Esophagus muscularis mucosa (tissue), 4 donors: Measurements from ENCODE around the gene NAV1. TPM values are rescaled to one million over a fixed set of nuclear protein-coding genes. Genes with fewer than 3 reads are reported as not detected.

Experiments
- DNase-seq: peaks from one replicate; pipeline ENCODE4 v3.0.0-alpha.2; 2017; ENCODE audit errors: extremely low spot score
- H3K27ac ChIP-seq, 4 donors: fragments of 200-600 bp; sonication (generic); replicated peaks in 1 of 4; 1 replicate in 3 of 4; 2 replicates in 1 of 4; pipeline ENCODE4 v1.5.1; 2016 to 2019; ENCODE audit warnings: mild to moderate bottlenecking in 1 of 4
- H3K27me3 ChIP-seq, 4 donors: fragments of 200-600 bp; sonication (generic); one replicate each; pipeline versions ENCODE4 v1.5.1 to v1.6.0; 2016 to 2019
- H3K36me3 ChIP-seq, 4 donors: fragments of 200-600 bp; sonication (generic); one replicate each; pipeline ENCODE4 v1.5.1; 2016 to 2019
- H3K4me1 ChIP-seq, 4 donors: fragments of 200-600 bp; sonication (generic); one replicate each; pipeline ENCODE4 v1.5.1; 2016 to 2019
- H3K4me3 ChIP-seq, 4 donors: fragments of 200-600 bp; sonication (generic); 1 replicate in 2 of 4; 2 replicates in 2 of 4; pipeline ENCODE4 v1.5.1; 2016 to 2019; ENCODE audit warnings: mild to moderate bottlenecking in 4 of 4, moderate library complexity in 1 of 4
- H3K9me3 ChIP-seq, 4 donors: fragments of 200-600 bp; sonication (generic); 1 replicate in 3 of 4; 2 replicates in 1 of 4; pipeline ENCODE4 v1.5.1; 2016 to 2019
- CTCF ChIP-seq, 3 experiments: fragments of 200-600 bp in 2 of 3; fragments of 450-650 bp in 1 of 3; sonication (generic) in 2 of 3; IDR thresholded peaks; one replicate each; pipeline ENCODE4 v1.5.1; 2017 to 2019; ENCODE audit warnings: antibody characterized with exemption in 3 of 3, mild to moderate bottlenecking in 2 of 3, moderate library complexity in 1 of 3
- EP300 ChIP-seq: sonication (generic); formaldehyde crosslinking; IDR thresholded peaks from one replicate; pipeline ENCODE4 v1.6.1; 2017; ENCODE audit warnings: antibody characterized with exemption
- POLR2A ChIP-seq: fragments of 450-650 bp; IDR thresholded peaks from one replicate; pipeline ENCODE4 v1.6.1; 2017; ENCODE audit warnings: antibody characterized with exemption, moderate library complexity, mild to moderate bottlenecking, low read depth
- POLR2AphosphoS5 ChIP-seq, 2 donors: sonication (generic); formaldehyde crosslinking; IDR thresholded peaks; one replicate each; pipeline ENCODE4 v1.6.1; 2017; ENCODE audit warnings: antibody characterized with exemption in 2 of 2
- WGBS: methylation state at CpG from one replicate; pipeline ENCODE4 v1.1.5; 2018; 5-methylcytosine and 5-hydroxymethylcytosine counted together
- intact Hi-C: fragments of 100-400 bp; cut with DNase I; formaldehyde crosslinking; loops from one replicate; pipeline ENCODE4 v1.15.1; 2023
- total RNA-seq, 4 donors: library from RNA; depleted of rRNA; stranded (reverse); fragments of >200 nt; gene quantifications; one replicate each; pipeline versions ENCODE4 v1.1.0 to v1.2.1, GENCODE V29; 2016

Gene NAV1
- total RNA-seq, 4 donors from 2014 or later, result 12.9 to 35.5 (median 21.9) TPM

- TF ChIP-seq CTCF (IDR thresholded peaks at IDR 0.05) (no peak), POLR2AphosphoS5 (IDR thresholded peaks at IDR 0.05) (peak; percentile 43 to 70), EP300 (no peak), POLR2A (no peak)
- 66% methylated on average over 4 of the region's 4 CpGs for WGBS
- Histone ChIP-seq H3K36me3 (no peaks in the 10 kb centered on the region), H3K27ac (peak overlapping the region; percentile 84 to 87 (median 85)), H3K4me3 (peak overlapping the region in 2 of 4 donors; percentile 11 to 13), H3K9me3 (no peaks in the 10 kb centered on the region), H3K4me1 (peaks cover 58 to 86% (median 83%) of the 10 kb centered on the region in 4 donors), H3K27me3 (no peaks in the 10 kb centered on the region)
- no peak for DNase-seq
- intact Hi-C loops, result no loop called here
Observed at GRCh38 chr1:201536558-201536957, 2.4 kb upstream of the NAV1 start.

- Histone ChIP-seq H3K4me3 (peak overlapping the region in 2 of 4 donors; percentile 11 to 13), H3K27me3 (no peaks in the 10 kb centered on the region), H3K36me3 (no peaks in the 10 kb centered on the region), H3K4me1 (peaks cover 58 to 86% (median 83%) of the 10 kb centered on the region in 4 donors), H3K9me3 (no peaks in the 10 kb centered on the region), H3K27ac (peak overlapping the region; percentile 84 to 87 (median 85))
- intact Hi-C loops, result no loop called here
- no peak for TF ChIP-seq POLR2AphosphoS5 (IDR thresholded peaks at IDR 0.05)
- TF ChIP-seq EP300, result no peak
- TF ChIP-seq CTCF (IDR thresholded peaks at IDR 0.05), result no peak
- TF ChIP-seq POLR2A, result no peak
- DNase-seq, result no peak
- WGBS, result 54% methylated on average over 2 of the region's 2 CpGs
Observed at GRCh38 chr1:201537028-201537427, 1.9 kb upstream of the NAV1 start.

- peak overlapping the region; percentile 84 to 87 (median 85) for H3K27ac ChIP-seq
- no peak for TF ChIP-seq POLR2AphosphoS5 (IDR thresholded peaks at IDR 0.05)
- TF ChIP-seq CTCF (IDR thresholded peaks at IDR 0.05), result no peak
- no peak for TF ChIP-seq EP300
- TF ChIP-seq POLR2A, result no peak
- no peak for DNase-seq
- no peak overlapping the region for H3K4me3 ChIP-seq
- H3K9me3 ChIP-seq, result no peaks in the 10 kb centered on the region
- H3K36me3 ChIP-seq, result no peaks in the 10 kb centered on the region
- H3K27me3 ChIP-seq, result no peaks in the 10 kb centered on the region
- intact Hi-C loops, result no loop called here
- H3K4me1 ChIP-seq, result peaks cover 59 to 87% (median 83%) of the 10 kb centered on the region in 4 donors
- 98% methylated on average over 4 of the region's 4 CpGs for WGBS
Observed at GRCh38 chr1:201537467-201537866, 1.5 kb upstream of the NAV1 start.

GRCh38 chr1:201537891-201538611 is 876 bp upstream of the NAV1 start:
- TF ChIP-seq CTCF (IDR thresholded peaks at IDR 0.05), result no peak
- TF ChIP-seq EP300, result no peak
- TF ChIP-seq POLR2AphosphoS5 (IDR thresholded peaks at IDR 0.05), result no peak
- TF ChIP-seq POLR2A, result no peak
- no peaks in the 10 kb centered on the region for H3K27me3 ChIP-seq
- H3K36me3 ChIP-seq, result no peaks in the 10 kb centered on the region
- peak overlapping the region; percentile 84 to 87 (median 85) for H3K27ac ChIP-seq
- no peaks in the 10 kb centered on the region for H3K9me3 ChIP-seq
- intact Hi-C loops, result no loop called here
- WGBS, result 33% methylated on average over 6 of the region's 6 CpGs
- H3K4me1 ChIP-seq, result peaks cover 59 to 89% (median 85%) of the 10 kb centered on the region in 4 donors
- peak overlapping the region; percentile 70 to 81 (median 74) for H3K4me3 ChIP-seq
- no peak for DNase-seq
